Choroid plexus epithelial cell (primary cell): ENCODE data around the gene YLPM1.
A peak's percentile ranks its signal among the peaks of the same experiment; 100 is the strongest.

Experiments
- DNase-seq: peaks from one replicate; pipeline ENCODE4 v3.0.0-alpha.2; 2010; ENCODE audit warnings: low read depth
- H3K4me3 ChIP-seq: 2 replicates; pipeline ENCODE4 v1.5.1; 2011; ENCODE audit warnings: low read depth, mild to moderate bottlenecking, control low read depth, low read length, moderate library complexity
- TF ChIP-seq, protein P1 (sequence below): conservative IDR thresholded peaks from 2 replicates; pipeline ENCODE4 v1.5.1; 2011; ENCODE audit warnings: low read depth, mild to moderate bottlenecking, control low read depth, inconsistent platforms, low read length, moderate library complexity

Gene YLPM1

DNA sequence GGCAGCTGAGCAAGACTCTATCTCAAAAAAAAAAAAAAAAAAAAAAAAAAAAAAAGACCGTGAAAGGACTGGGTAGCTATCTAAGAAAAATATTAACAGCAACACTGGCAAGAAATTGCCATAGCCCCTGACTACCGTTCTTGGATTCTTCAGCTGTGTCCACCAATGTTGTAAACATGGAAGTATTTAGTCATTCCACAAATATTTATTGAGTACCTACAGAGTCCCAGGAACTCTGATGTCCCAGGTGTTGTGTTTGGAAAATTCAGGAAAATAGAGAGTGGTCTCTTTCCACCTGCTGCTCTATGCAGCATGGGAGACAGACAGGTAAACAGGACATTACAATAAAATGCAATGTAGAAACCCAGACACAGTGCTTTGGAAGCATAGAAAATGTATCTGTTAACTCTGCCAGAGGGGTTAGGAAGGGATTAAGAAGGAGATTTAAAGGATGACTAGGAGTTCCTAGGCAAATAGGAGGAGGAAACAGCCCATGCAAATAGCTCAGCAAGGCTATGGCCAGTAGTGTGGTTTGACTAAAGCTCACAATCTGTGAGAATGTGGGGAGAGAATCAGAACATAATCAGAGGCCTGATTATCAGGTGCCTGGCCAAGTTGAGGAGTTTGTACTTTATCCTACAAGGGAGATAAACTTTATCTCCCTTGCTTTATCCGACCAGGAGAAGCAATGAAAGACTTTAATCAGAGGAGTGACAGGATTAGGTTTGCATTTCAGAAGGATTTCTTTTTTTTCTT, 116.5 kb downstream of the YLPM1 start:
- TF ChIP-seq, protein P1, sequence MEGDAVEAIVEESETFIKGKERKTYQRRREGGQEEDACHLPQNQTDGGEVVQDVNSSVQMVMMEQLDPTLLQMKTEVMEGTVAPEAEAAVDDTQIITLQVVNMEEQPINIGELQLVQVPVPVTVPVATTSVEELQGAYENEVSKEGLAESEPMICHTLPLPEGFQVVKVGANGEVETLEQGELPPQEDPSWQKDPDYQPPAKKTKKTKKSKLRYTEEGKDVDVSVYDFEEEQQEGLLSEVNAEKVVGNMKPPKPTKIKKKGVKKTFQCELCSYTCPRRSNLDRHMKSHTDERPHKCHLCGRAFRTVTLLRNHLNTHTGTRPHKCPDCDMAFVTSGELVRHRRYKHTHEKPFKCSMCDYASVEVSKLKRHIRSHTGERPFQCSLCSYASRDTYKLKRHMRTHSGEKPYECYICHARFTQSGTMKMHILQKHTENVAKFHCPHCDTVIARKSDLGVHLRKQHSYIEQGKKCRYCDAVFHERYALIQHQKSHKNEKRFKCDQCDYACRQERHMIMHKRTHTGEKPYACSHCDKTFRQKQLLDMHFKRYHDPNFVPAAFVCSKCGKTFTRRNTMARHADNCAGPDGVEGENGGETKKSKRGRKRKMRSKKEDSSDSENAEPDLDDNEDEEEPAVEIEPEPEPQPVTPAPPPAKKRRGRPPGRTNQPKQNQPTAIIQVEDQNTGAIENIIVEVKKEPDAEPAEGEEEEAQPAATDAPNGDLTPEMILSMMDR = no peak
- H3K4me3 ChIP-seq = no peak overlapping the region
- DNase-seq = no peak

DNA sequence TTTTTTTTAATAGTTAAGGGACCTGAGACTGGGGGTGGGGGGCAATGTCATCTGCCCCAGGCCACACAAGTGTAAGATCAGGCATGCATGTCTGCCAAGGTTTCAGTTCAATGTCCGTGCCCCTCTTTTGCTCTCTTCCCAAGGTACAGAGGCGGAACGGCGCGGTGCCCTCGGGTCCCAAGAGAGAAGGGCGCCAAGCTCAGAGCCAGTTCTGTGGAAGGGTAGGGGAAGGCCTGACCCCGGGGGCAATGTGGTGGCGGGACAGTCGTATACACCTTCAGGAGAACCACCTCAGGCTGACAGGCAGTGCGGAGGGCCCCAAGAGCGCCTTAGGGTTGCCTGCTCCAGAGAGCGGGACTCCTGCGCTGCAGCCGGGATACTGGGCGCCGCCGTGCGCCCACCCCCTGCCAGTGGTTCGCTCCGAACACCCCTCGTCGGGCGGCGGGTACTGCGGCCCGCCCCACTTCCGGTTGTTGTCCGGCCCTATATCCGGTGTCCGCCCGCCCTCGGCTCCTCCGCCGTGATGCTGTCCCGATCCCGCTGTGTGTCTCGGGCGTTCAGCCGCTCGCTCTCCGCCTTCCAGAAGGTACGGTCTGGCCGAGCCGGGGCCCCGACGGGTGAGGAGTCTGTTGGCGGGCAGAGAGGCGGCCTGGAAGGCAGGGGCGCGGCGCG, 118.5 kb downstream of the YLPM1 start, which contains the start of gene DLST:
DLST (plus strand) TSS at position 486 of the 672 bp plus-strand sequence; CDS start at position 524, 38 bp downstream.
- DNase-seq = peak; percentile 92
- peak within 1 kb of the TSS; percentile 93 for H3K4me3 ChIP-seq
- TF ChIP-seq, protein P1 = no peak

DNA sequence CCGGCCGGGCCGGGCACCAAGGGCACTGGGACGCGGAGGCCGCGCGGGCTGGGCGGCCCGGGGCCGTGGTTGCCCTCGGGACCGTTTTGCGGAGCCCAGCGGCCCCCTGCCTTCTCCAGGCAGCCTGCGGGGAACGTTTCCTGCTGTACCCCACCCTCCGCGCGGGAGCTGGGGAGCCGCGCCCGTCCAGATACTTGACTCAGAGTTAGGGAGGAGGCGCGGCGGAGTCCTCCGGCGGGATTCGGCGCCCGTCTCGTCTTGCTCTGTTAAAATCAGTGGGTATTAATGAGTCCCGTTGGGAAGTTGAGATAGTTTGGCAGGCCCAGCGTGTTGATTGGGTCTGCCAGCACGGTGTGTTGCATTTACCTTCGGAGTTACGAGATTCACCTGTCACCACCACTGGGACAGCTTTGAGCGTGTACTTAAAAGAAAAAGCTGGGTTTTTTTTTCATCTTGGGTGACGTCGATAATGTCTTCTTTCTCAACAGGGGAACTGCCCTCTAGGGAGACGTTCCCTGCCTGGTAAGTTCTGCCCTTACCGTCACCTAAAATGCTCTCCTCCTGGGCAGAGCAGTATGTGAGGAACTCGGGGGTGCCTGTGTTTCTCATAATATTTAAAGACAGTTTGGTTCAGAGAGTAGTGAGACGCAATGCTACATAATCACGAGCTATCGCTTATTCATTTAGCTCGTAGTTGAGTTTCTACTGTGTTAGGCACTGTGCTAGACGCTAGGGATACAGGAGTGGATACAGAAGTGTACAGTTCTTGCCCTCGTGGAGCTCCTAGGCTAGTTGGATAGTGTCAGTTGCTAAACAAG, 119.2 kb downstream of the YLPM1 start:
- peak; percentile 75 for DNase-seq
- TF ChIP-seq, protein P1 = no peak
- peak overlapping the region; percentile 93 for H3K4me3 ChIP-seq
